Body of pancreas (tissue), 4 donors: ENCODE measurements around the gene TEDDM1. TPM values are rescaled to one million over a fixed set of nuclear protein-coding genes. Genes with fewer than 3 reads are reported as not detected.

Experiments used
- ATAC-seq: fragments of 150-250 bp; one replicate; pipeline ENCODE4 v1.9.1; 2016
- DNase-seq, 4 donors: peaks; one replicate each; pipeline ENCODE4 v3.0.0-alpha.2; 2019
- H3K27ac ChIP-seq, 4 donors: fragments of 200-600 bp; sonication (generic); 1 replicate in 3 of 4; 2 replicates in 1 of 4; pipeline versions ENCODE4 v1.5.1 to v1.6.1; 2016 to 2019; ENCODE audit warnings: mild to moderate bottlenecking in 1 of 4, mixed read lengths in 1 of 4, moderate library complexity in 1 of 4
- H3K27me3 ChIP-seq, 2 donors: fragments of 200-600 bp; sonication (generic); one replicate each; pipeline ENCODE4 v1.6.0; 2016; ENCODE audit warnings: mild to moderate bottlenecking in 1 of 2
- H3K36me3 ChIP-seq, 2 donors: fragments of 200-600 bp; sonication (generic); replicated peaks in 1 of 2; 2 replicates each; pipeline ENCODE4 v1.5.1; 2016; ENCODE audit warnings: low read depth in 2 of 2; ENCODE audit not compliant: insufficient read depth in 1 of 2
- H3K4me1 ChIP-seq: fragments of 200-600 bp; sonication (generic); one replicate; pipeline ENCODE4 v1.6.0; 2016
- H3K4me3 ChIP-seq, 2 donors: fragments of 200-600 bp; sonication (generic); 1 replicate in 1 of 2; 2 replicates in 1 of 2; pipeline ENCODE4 v1.5.1; 2016 to 2019
- H3K9me3 ChIP-seq, 3 donors: fragments of 200-600 bp; sonication (generic); 1 replicate in 2 of 3; 2 replicates in 1 of 3; pipeline ENCODE4 v1.5.1; 2016
- POLR2A ChIP-seq, 3 donors: fragments of 450-650 bp; IDR thresholded peaks; one replicate each; pipeline ENCODE4 v1.6.1; 2016; ENCODE audit warnings: antibody characterized with exemption in 3 of 3, mild to moderate bottlenecking in 2 of 3
- WGBS, 2 donors: methylation state at CpG; one replicate each; pipeline ENCODE4 v1.1.5; 2017; 5-methylcytosine and 5-hydroxymethylcytosine counted together
- intact Hi-C: fragments of 100-400 bp; cut with DNase I; formaldehyde crosslinking; loops from one replicate; pipeline ENCODE4 v1.15.1; 2023
- total RNA-seq, 2 donors: library from RNA; depleted of rRNA; stranded (reverse); fragments of >200 nt; gene quantifications; one replicate each; pipeline ENCODE4 v1.1.0, GENCODE V29; 2016
- TF ChIP-seq, protein P1 (sequence below), 7 experiments: fragments of 450-650 bp in 4 of 7; fragments of 200-600 bp in 3 of 7; sonication (generic) in 3 of 7; IDR thresholded peaks; one replicate each; pipeline ENCODE4 v1.5.1; 2016 to 2019; ENCODE audit warnings: antibody characterized with exemption in 7 of 7

The TEDDM1 gene
- total RNA-seq, 2 donors from 2014 or later = not detected

DNA sequence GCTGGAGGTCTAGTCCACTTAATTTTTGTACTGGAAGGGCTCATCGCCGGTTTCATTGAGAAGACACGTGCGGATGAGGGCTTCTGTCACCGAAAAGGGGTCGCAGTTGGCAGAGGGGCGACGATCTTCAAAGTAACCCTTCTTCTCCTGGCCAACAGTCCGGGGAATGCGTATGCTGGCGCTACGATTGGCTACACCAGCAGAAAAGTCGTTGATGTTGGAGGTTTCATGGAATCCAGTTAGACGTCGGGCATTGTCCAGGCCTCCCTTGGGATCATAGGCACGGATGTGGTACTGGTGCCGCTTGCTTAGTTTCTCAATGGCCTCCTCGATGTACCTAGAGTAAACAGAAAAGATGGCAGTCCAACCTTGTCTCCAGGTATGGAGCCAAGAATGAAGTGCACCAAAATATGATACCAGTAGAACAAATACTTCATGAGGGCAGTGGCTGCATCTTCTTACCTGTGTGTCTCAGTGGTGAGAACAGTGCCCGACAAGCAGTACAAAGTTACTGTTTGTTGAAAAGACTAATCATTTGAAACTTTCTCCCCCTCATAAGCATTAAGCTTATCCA, 16.0 kb downstream of the TEDDM1 start:
- no peak for DNase-seq
- H3K27ac ChIP-seq = no peak overlapping the region
- TF ChIP-seq, protein P1, sequence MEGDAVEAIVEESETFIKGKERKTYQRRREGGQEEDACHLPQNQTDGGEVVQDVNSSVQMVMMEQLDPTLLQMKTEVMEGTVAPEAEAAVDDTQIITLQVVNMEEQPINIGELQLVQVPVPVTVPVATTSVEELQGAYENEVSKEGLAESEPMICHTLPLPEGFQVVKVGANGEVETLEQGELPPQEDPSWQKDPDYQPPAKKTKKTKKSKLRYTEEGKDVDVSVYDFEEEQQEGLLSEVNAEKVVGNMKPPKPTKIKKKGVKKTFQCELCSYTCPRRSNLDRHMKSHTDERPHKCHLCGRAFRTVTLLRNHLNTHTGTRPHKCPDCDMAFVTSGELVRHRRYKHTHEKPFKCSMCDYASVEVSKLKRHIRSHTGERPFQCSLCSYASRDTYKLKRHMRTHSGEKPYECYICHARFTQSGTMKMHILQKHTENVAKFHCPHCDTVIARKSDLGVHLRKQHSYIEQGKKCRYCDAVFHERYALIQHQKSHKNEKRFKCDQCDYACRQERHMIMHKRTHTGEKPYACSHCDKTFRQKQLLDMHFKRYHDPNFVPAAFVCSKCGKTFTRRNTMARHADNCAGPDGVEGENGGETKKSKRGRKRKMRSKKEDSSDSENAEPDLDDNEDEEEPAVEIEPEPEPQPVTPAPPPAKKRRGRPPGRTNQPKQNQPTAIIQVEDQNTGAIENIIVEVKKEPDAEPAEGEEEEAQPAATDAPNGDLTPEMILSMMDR (IDR thresholded peaks at IDR 0.05) = no peak
- TF ChIP-seq POLR2A (IDR thresholded peaks at IDR 0.05) = no peak
- H3K9me3 ChIP-seq = no peaks in the 10 kb centered on the region
- 93 to 95% methylated on average over 19 of the region's 19 CpGs for WGBS, 2 donors
- no peak overlapping the region for H3K4me3 ChIP-seq
- H3K4me1 ChIP-seq = peaks cover 39% of the 10 kb centered on the region
- ATAC-seq = no peak
- intact Hi-C loops = no loop called here
- H3K36me3 ChIP-seq = peaks cover 30 to 45% of the 10 kb centered on the region in 2 donors
- no peaks in the 10 kb centered on the region for H3K27me3 ChIP-seq

- Histone ChIP-seq H3K27ac (no peak overlapping the region), H3K9me3 (no peaks in the 10 kb centered on the region), H3K4me1 (peaks cover 38% of the 10 kb centered on the region), H3K4me3 (no peak overlapping the region), H3K27me3 (no peaks in the 10 kb centered on the region), H3K36me3 (peaks cover 30 to 45% of the 10 kb centered on the region in 2 donors)
- ATAC-seq (no peak), DNase-seq (no peak)
- intact Hi-C loops = no loop called here
- TF ChIP-seq, protein P1 (IDR thresholded peaks at IDR 0.05) = no peak
- TF ChIP-seq POLR2A (IDR thresholded peaks at IDR 0.05) = no peak
- 70 to 84% methylated on average over 7 of the region's 7 CpGs for WGBS, 2 donors
These were observed 16.5 kb downstream of the TEDDM1 start for GRCh38 chr1:182383934-182384333.

DNA sequence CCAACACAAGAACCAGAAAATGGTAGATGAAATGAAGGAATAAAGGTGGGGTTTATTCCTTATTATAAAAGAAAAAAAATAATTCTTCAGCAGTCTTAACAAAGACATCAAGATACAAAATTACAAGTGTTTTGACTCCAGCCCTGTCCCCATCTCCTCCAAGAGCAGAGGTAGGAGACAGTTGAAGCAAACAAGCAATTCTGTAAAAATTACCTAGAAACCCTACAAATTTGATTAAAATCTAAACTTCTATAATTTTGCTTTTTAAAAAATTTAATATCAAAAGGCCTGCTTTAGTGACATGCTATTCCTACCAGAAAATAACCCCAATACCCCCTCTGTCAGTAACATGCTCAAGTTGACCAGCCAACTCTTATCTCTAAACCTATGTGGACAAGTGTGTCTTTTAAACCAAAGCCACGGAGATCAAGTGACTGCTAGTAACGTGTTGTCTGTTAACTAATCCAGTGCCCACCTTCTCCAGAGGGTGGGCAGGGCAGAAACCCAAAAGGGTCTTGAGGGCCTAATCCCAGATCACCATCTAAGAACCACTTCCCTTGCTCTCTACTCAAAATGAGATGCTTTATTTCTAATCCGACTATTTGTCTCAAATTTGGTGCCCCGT, 17.3 kb downstream of the TEDDM1 start:
- Histone ChIP-seq H3K4me1 (peaks cover 30% of the 10 kb centered on the region), H3K27me3 (no peaks in the 10 kb centered on the region), H3K4me3 (no peak overlapping the region), H3K9me3 (no peaks in the 10 kb centered on the region), H3K36me3 (peaks cover 30 to 45% of the 10 kb centered on the region in 2 donors), H3K27ac (no peak overlapping the region)
- no peak for ATAC-seq
- TF ChIP-seq POLR2A (IDR thresholded peaks at IDR 0.05) = no peak
- TF ChIP-seq, protein P1 (IDR thresholded peaks at IDR 0.05) = no peak
- DNase-seq = no peak
- intact Hi-C loops = no loop called here
- WGBS, 2 donors = 72% methylated on average over 4 of the region's 4 CpGs

DNA sequence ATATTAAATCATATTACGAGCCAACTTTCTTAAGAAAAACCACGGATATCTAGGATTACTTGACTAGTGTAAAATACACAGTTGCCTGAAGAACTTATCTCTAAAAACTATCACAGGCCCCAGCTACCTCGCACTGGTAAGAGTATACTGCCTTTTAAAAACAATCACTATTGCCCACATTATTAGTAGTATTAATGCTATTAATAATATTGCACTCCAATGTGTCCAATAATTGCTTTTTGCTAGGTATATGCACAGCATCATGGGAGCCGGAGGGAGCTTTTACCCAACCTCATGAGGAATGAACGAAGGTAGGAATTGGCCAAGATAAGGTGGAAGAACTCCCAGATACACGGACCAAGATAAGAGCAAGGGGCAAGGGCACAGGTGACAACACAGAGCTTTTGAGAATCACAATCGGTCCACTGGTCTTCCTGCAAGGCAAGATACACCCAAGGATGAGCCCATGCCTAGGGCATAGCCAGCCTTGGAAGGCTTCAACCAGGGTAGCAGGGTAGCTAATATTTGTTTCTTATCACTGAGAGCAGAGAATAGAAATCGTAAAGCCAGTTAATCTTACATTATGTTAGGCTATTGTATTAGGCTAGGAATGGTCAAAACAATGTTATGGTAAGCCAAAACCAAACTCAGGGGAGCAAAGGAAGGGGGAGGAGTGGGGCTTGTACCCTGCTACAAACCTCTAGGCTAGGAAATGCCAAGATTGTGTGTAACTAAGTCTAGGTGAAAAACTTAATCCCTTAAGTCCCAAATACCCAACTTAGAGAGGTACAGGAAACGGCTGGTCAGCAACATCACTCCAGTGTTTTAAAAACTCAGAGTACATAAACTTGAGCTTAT, 18.3 kb downstream of the TEDDM1 start:
- Histone ChIP-seq H3K4me1 (peaks cover 21% of the 10 kb centered on the region), H3K4me3 (no peak overlapping the region), H3K36me3 (peaks cover 28 to 39% of the 10 kb centered on the region in 2 donors), H3K27ac (no peak overlapping the region), H3K27me3 (no peaks in the 10 kb centered on the region), H3K9me3 (no peaks in the 10 kb centered on the region)
- ATAC-seq (no peak), DNase-seq (no peak)
- intact Hi-C loops = no loop called here
- TF ChIP-seq, protein P1 (IDR thresholded peaks at IDR 0.05) = no peak
- TF ChIP-seq POLR2A (IDR thresholded peaks at IDR 0.05) = peak in 1 of 3 donors; percentile 10
- WGBS, 2 donors = 60 to 66% methylated on average over 9 of the region's 9 CpGs
